Cardiac muscle cell (in vitro differentiated cells and primary cell): ENCODE measurements around the gene CST9. TPM values are rescaled to one million over a fixed set of nuclear protein-coding genes. Genes with fewer than 3 reads are reported as not detected.
"Not testable (repeated sequence)": the region's sequence is repeated elsewhere in the genome, so short reads cannot be mapped to it uniquely, and the experiment has no call there.

Experiments used
- DNase-seq, 2 donors: peaks; one replicate each; pipeline versions ENCODE4 v3.0.0 to v3.0.0-alpha.2; 2010 to 2017; ENCODE audit warnings: low read depth in 1 of 2, low spot score in 1 of 2
- H3K27ac ChIP-seq: fragments of 200-600 bp; sonication (generic); 2 replicates; pipeline ENCODE4 v1.5.1; 2016
- H3K27me3 ChIP-seq: fragments of 200-600 bp; sonication (generic); 2 replicates; pipeline ENCODE4 v1.6.0; 2016; ENCODE audit warnings: control low read depth
- H3K36me3 ChIP-seq: fragments of 200-600 bp; sonication (generic); 2 replicates; pipeline ENCODE4 v1.5.1; 2016; ENCODE audit warnings: control low read depth
- H3K4me1 ChIP-seq: fragments of 200-600 bp; sonication (generic); 2 replicates; pipeline ENCODE4 v1.8.1; 2017; ENCODE audit warnings: low read depth, mild to moderate bottlenecking, mixed run types
- H3K4me3 ChIP-seq: fragments of 200-600 bp; sonication (generic); 2 replicates; pipeline ENCODE4 v1.5.1; 2016; ENCODE audit warnings: mild to moderate bottlenecking
- H3K9me3 ChIP-seq: fragments of 200-600 bp; sonication (generic); 2 replicates; pipeline ENCODE4 v1.5.1; 2017; ENCODE audit warnings: low read depth, mild to moderate bottlenecking, control low read depth
- polyA plus RNA-seq: library from polyadenylated mRNA; unstranded; fragments of >200 nt; fragmentation: Nextera tagmentation; extraction: Ambion mirVana; gene quantifications from 2 replicates; pipeline ENCODE4 v1.2.1, GENCODE V29; 2016
- total RNA-seq: library from RNA; depleted of rRNA; stranded (reverse); fragments of >200 nt; gene quantifications from 2 replicates; pipeline ENCODE4 v1.2.3, GENCODE V29; 2016
- TF ChIP-seq, protein P1 (sequence below): IDR thresholded peaks from 2 replicates; pipeline ENCODE4 v1.5.1; 2012; ENCODE audit warnings: low read depth, mild to moderate bottlenecking, low read length

Gene CST9
- total and polyA plus RNA-seq, 2 experiments from 2014 or later = not detected

DNA sequence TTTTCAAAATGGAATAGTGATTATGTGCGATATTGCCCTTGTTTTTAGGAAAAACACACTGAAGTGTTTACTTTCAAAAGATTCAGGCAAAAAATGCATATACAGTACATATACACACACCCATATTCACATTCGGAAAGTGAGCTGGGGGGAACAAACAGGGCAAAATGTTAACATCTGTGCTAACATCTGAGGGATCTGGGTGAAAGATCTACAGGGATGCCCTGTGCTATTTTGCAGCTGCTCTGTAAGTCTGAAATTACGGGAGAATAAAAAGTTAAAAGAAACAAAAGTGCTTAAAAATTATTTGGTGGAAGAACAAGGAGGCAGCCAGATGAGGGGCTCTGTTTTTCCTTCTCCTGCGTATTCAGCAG, 31.2 kb upstream of the CST9 start:
- H3K27ac ChIP-seq = no peak overlapping the region
- H3K4me1 ChIP-seq = no peaks in the 10 kb centered on the region

DNA sequence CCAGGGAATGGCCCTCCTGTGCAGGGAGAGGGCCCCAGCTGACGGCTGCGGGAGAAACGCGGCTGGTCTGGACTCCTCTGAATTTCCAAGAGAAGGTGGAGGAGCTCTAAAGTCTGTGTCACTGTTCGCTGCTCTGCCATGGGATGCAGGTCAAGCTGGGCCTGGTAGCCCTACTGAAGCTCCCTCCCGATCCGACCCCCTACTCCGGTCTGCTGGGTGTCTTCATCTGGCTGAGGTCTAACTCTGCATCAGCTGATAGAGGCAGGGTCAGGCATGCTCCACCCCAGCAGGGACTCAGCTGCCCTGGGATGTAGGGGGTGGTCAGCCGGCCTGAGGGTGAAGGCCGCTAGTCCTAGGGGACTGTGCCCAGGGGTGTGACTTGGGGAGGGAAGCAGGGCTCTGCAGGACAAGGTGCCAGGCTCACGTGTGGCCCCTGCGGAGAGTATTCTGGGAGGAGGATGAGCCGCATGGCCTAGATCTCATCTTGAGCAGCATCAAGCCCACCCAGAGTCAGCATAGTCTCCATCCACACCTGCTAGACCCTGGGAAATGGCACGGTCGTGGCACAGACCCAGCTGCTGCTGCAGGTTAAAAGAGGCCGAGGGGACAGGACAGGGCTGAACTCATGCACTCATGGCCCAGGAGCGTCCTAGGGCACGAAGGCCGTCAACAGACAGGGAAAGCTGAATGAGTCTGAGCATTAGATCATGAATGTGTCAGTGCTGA, 30.6 kb upstream of the CST9 start:
- Histone ChIP-seq H3K4me3 (no peak overlapping the region), H3K9me3 (no peaks in the 10 kb centered on the region), H3K36me3 (no peaks in the 10 kb centered on the region), H3K27me3 (no peaks in the 10 kb centered on the region), H3K27ac (no peak overlapping the region), H3K4me1 (no peaks in the 10 kb centered on the region)
- TF ChIP-seq, protein P1, sequence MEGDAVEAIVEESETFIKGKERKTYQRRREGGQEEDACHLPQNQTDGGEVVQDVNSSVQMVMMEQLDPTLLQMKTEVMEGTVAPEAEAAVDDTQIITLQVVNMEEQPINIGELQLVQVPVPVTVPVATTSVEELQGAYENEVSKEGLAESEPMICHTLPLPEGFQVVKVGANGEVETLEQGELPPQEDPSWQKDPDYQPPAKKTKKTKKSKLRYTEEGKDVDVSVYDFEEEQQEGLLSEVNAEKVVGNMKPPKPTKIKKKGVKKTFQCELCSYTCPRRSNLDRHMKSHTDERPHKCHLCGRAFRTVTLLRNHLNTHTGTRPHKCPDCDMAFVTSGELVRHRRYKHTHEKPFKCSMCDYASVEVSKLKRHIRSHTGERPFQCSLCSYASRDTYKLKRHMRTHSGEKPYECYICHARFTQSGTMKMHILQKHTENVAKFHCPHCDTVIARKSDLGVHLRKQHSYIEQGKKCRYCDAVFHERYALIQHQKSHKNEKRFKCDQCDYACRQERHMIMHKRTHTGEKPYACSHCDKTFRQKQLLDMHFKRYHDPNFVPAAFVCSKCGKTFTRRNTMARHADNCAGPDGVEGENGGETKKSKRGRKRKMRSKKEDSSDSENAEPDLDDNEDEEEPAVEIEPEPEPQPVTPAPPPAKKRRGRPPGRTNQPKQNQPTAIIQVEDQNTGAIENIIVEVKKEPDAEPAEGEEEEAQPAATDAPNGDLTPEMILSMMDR = no peak
- DNase-seq = no peak

More for the DNA sequence above, 31.2 kb upstream of the CST9 start:
- H3K36me3 ChIP-seq = no peaks in the 10 kb centered on the region
- H3K4me3 ChIP-seq = peak overlapping the region; percentile 70
- no peaks in the 10 kb centered on the region for H3K27me3 ChIP-seq
- H3K9me3 ChIP-seq = no peaks in the 10 kb centered on the region
- no peak for DNase-seq
- TF ChIP-seq, protein P1 = no peak

DNA sequence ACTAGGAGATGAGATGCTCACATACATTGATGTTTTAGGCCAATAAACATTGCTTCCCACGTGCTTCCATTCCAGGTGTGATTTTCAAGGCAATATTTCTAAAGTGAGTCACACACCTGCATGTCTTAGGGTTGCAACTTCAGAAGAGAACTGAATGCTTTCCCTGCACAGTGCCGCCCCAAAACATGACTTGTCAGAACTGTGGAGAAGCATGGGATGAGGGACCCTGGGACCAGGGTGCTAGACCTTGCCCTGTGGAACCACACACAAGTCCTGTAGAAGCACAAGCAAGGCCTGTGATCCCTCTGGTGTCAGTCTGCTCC, 30.0 kb upstream of the CST9 start:
- not testable (repeated sequence) for H3K36me3 ChIP-seq, H3K27ac ChIP-seq, H3K9me3 ChIP-seq, H3K4me3 ChIP-seq, H3K27me3 ChIP-seq, DNase-seq, H3K4me1 ChIP-seq

DNA sequence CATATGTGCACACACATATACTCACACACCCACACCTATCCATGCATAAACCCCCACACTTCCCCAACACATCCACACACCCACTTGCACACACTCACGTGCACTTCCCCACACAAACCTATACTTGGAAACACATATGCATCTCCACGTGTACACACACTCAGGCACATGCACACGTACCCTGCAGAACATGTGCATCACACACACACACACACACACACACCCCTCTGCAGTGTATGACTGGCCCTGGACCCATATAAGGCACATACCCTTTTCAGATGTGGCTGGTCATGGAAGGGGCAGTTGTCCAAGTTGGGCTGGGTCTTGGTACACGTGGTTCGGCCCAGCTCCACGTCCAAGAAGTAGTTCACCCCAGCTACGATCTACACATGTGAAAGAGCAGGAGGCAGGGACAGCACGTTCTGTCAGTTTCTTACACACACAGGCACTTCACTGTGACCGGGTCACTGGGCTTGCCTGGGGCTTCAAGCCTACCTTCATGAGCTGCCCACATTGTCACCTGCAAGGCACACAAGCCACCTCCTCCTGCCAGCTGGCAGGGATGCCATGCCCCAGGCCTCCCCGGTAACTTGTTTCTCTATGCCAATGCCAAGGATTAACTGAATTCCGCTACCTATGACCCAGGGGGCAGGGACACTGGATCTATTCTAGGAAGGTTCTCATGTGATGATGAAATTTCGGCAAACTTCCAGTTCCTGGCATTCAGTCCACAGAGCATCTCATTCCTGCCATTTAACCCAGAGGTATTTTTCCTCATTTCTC, 29.5 kb upstream of the CST9 start:
- no peaks in the 10 kb centered on the region for H3K4me1 ChIP-seq

DNA sequence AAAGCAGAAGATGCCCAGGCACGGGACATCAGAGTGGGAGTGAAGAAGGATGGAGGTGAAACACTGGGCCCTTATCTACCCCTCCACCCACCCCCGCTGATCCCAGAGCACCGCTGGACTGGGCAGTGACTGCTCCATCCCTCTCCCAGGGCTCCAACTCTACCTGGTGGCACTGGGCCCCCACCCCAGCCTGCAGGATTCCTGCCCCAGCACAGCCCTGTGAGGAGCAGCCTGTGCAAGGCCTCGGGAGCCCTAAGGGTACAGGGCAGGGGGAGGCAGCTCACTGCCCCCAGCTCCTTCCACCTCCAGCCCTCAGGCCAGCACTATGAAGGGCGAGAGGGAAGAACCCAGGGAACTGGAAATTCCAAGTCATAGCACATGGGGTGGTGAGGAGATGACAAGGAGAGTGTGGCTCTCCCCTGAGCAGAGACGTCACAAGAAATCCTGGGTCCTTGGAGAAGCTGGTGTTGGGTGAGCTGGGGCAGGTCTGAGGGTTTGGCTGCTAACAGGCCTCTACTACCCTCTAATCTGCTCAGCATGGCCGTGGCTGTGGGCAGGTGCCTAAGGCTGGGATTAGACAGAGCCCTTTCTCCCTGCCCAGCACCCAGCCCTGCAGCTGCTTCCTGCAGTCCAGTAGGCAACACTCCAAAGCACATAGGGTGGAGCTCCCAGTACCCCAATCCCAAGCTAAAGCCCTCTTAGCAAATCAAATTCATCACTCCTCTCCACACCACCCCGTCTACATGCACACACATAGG, 28.5 kb upstream of the CST9 start:
- TF ChIP-seq, protein P1 = no peak
- Histone ChIP-seq H3K4me3 (no peak overlapping the region), H3K36me3 (no peaks in the 10 kb centered on the region), H3K27me3 (no peaks in the 10 kb centered on the region), H3K27ac (no peak overlapping the region), H3K4me1 (no peaks in the 10 kb centered on the region), H3K9me3 (no peaks in the 10 kb centered on the region)
- DNase-seq = no peak

More for the DNA sequence above, 29.5 kb upstream of the CST9 start:
- Histone ChIP-seq H3K36me3 (no peaks in the 10 kb centered on the region), H3K27me3 (no peaks in the 10 kb centered on the region), H3K9me3 (no peaks in the 10 kb centered on the region), H3K27ac (no peak overlapping the region), H3K4me3 (no peak overlapping the region)
- TF ChIP-seq, protein P1 = no peak
- no peak for DNase-seq
